Left kidney (tissue), 2 donors: Measurements from ENCODE around the gene TMOD3. TPM values are rescaled to one million over a fixed set of nuclear protein-coding genes. Genes with fewer than 3 reads are reported as not detected.
A peak's percentile ranks its signal among the peaks of the same experiment; 100 is the strongest.

ENCODE experiments used
- DNase-seq: peaks from one replicate; pipeline ENCODE4 v3.0.0-alpha.2; 2013
- polyA plus RNA-seq: library from polyadenylated mRNA; unstranded; fragments of 120-200 nt; gene quantifications from one replicate; pipeline ENCODE4 v1.2.1, GENCODE V29; 2013; ENCODE audit not compliant: insufficient read length

TMOD3 gene
- polyA plus RNA-seq, 1 donor: 57.7 TPM

- DNase-seq: no peak
Observed at GRCh38 chr15:51818150-51818549, 11.3 kb upstream of the TMOD3 start.

GRCh38 chr15:51825698-51826097 is 3.8 kb upstream of the TMOD3 start:
- no peak for DNase-seq

GRCh38 chr15:51828621-51829375 is 655 bp upstream of the TMOD3 start:
- no peak for DNase-seq

GRCh38 chr15:51830276-51830806 is 888 bp downstream of the TMOD3 start:
- DNase-seq: peak; percentile 77

- DNase-seq: no peak
Observed at GRCh38 chr15:51833772-51834171, 4.3 kb downstream of the TMOD3 start.

- peak; percentile 44 for DNase-seq
Observed at GRCh38 chr15:51837792-51838251, 8.4 kb downstream of the TMOD3 start.

GRCh38 chr15:51838270-51838669 is 8.8 kb downstream of the TMOD3 start:
- no peak for DNase-seq

GRCh38 chr15:51840692-51841091 is 11.2 kb downstream of the TMOD3 start:
- no peak for DNase-seq

- DNase-seq: no peak
Observed at GRCh38 chr15:51841406-51842040, 12.1 kb downstream of the TMOD3 start.

- DNase-seq: no peak
Observed at GRCh38 chr15:51842265-51842664, 12.8 kb downstream of the TMOD3 start.

- DNase-seq: no peak
Observed at GRCh38 chr15:51842852-51843737, 13.6 kb downstream of the TMOD3 start.

- no peak for DNase-seq
Observed at GRCh38 chr15:51844747-51845426, 15.4 kb downstream of the TMOD3 start.

- no peak for DNase-seq
Observed at GRCh38 chr15:51846066-51846462, 16.6 kb downstream of the TMOD3 start.

- DNase-seq: no peak
Observed at GRCh38 chr15:51846463-51847230, 17.2 kb downstream of the TMOD3 start.

- no peak for DNase-seq
Observed at GRCh38 chr15:51848811-51849210, 19.4 kb downstream of the TMOD3 start.

GRCh38 chr15:51849860-51850259 is 20.4 kb downstream of the TMOD3 start:
- no peak for DNase-seq

GRCh38 chr15:51853998-51854397 is 24.5 kb downstream of the TMOD3 start:
- DNase-seq: no peak

- no peak for DNase-seq
Observed at GRCh38 chr15:51855612-51856011, 26.2 kb downstream of the TMOD3 start.

GRCh38 chr15:51856714-51857380 is 27.4 kb downstream of the TMOD3 start:
- DNase-seq: no peak
